PC-9 (cell line): ENCODE results near the gene FAM120B. TPM values are rescaled to one million over a fixed set of nuclear protein-coding genes. Genes with fewer than 3 reads are reported as not detected.

ENCODE experiments used
- BruUV-seq: library from RNA; stranded (reverse); fragments of 400-500 nt; replicated peaks from 2 replicates; lab custom pipeline; 2021; lab: Mats Ljungman, UMichigan
- CTCF ChIA-PET: fragments of 300-600 bp; sonication (Branson Sonifier 250); formaldehyde crosslinking; loops from one replicate; lab custom pipeline; 2022; ENCODE audit warnings: antibody characterized with exemption; lab: Charles Lee
- POLR2A ChIA-PET: fragments of 300-600 bp; sonication (Branson Sonifier 250); formaldehyde crosslinking; loops from one replicate; lab custom pipeline; 2022; ENCODE audit warnings: antibody characterized with exemption; ENCODE audit not compliant: unreplicated experiment; lab: Charles Lee
- DNase-seq, 2 experiments: peaks; one replicate each; pipeline versions ENCODE4 v3.0.0 to v3.0.0-alpha.2; 2015 to 2022; ENCODE audit warnings: mixed read lengths in 1 of 2
- H2AFZ ChIP-seq: fragments of 200-600 bp; sonication (generic); 2 replicates; pipeline ENCODE4 v1.8.1; 2017; ENCODE audit warnings: antibody characterized with exemption
- H3F3A ChIP-seq: fragments of 200-600 bp; sonication (generic); 2 replicates; pipeline ENCODE4 v1.8.1; 2017; ENCODE audit warnings: antibody characterized with exemption, mild to moderate bottlenecking, low read depth; ENCODE audit not compliant: insufficient read depth
- H3K27ac ChIP-seq: fragments of 200-600 bp; sonication (generic); 2 replicates; pipeline ENCODE4 v1.6.1; 2016; ENCODE audit warnings: mixed run types
- H3K27me3 ChIP-seq: fragments of 200-600 bp; sonication (generic); 2 replicates; pipeline ENCODE4 v1.6.1; 2016; ENCODE audit warnings: low read depth, mixed run types; ENCODE audit not compliant: insufficient read depth
- H3K36me3 ChIP-seq: fragments of 200-600 bp; sonication (generic); 2 replicates; pipeline ENCODE4 v1.6.1; 2016; ENCODE audit warnings: low read depth, mixed run types
- H3K4me1 ChIP-seq: fragments of 200-600 bp; sonication (generic); replicated peaks from 2 replicates; pipeline ENCODE4 v1.6.1; 2016; ENCODE audit warnings: mixed run types; ENCODE audit not compliant: insufficient read depth
- H3K4me2 ChIP-seq: fragments of 200-600 bp; sonication (generic); 2 replicates; pipeline ENCODE4 v1.6.1; 2017; ENCODE audit warnings: mixed run types
- H3K4me3 ChIP-seq: fragments of 200-600 bp; sonication (generic); 2 replicates; pipeline ENCODE4 v1.6.1; 2016; ENCODE audit warnings: mixed run types
- H3K79me2 ChIP-seq: fragments of 200-600 bp; sonication (generic); 2 replicates; pipeline ENCODE4 v1.6.1; 2017; ENCODE audit warnings: low read depth, mixed run types
- H3K9me2 ChIP-seq: fragments of 200-600 bp; sonication (generic); 2 replicates; pipeline ENCODE4 v1.8.1; 2017; ENCODE audit warnings: mild to moderate bottlenecking; ENCODE audit not compliant: insufficient read depth
- H3K9me3 ChIP-seq: fragments of 200-600 bp; sonication (generic); 2 replicates; pipeline ENCODE4 v1.8.1; 2016; ENCODE audit warnings: low read depth; ENCODE audit not compliant: insufficient read depth
- H4K20me1 ChIP-seq: fragments of 200-600 bp; sonication (generic); 2 replicates; pipeline ENCODE4 v1.8.1; 2017; ENCODE audit not compliant: insufficient read depth
- EZH2 ChIP-seq: fragments of 200-600 bp; sonication (generic); IDR thresholded peaks from 2 replicates; pipeline ENCODE4 v1.8.0; 2017; ENCODE audit warnings: antibody characterized with exemption, low read depth
- intact Hi-C: fragments of 100-400 bp; cut with micrococcal nuclease; formaldehyde crosslinking; loops from one replicate; pipeline ENCODE4 v1.10.0; 2022; ENCODE audit not compliant: unreplicated experiment
- total RNA-seq: library from RNA; stranded (reverse); gene quantifications from 2 replicates; pipeline ENCODE4 v1.2.3, GENCODE V29; 2021
- TF ChIP-seq, protein P1 (sequence below): fragments of 200-600 bp; sonication (generic); conservative IDR thresholded peaks from 2 replicates; pipeline ENCODE4 v1.6.1; 2017; ENCODE audit warnings: mixed run types, antibody characterized with exemption, mild to moderate bottlenecking, moderate library complexity

FAM120B gene
- total RNA-seq, 1 experiment from 2014 or later: 14.3 TPM

DNA sequence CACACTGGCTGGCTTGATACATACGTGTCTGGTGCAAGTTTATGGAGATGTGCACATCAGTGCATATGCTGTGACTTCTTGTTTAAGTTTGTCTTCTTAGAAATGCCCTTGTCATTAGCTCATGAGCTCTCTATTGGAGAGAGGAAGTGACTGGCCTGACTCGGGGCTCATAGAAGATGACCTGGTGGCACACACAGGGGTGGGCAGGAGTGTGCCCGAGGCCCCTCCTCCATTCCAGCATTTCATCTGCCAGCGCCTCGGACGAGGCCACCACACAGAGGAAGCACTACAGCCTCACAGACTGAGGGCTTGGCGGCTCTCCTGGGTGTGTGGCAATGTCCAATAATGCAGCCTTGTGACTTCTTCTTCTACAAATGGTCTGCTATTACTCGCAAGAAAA, 109.7 kb downstream of the FAM120B start:
- BruUV-seq: no TSS peak
- Histone ChIP-seq H3K36me3 (no peaks in the 10 kb centered on the region), H3K4me2 (no peak overlapping the region), H3K4me3 (no peak overlapping the region), H2AFZ (no peak overlapping the region), H3F3A (no peaks in the 10 kb centered on the region), H4K20me1 (no peaks in the 10 kb centered on the region), H3K27ac (no peak overlapping the region), H3K79me2 (no peaks in the 10 kb centered on the region), H3K4me1 (no peaks in the 10 kb centered on the region), H3K27me3 (peaks cover 45% of the 10 kb centered on the region), H3K9me3 (no peaks in the 10 kb centered on the region), H3K9me2 (no peaks in the 10 kb centered on the region)
- TF ChIP-seq EZH2: no peak
- TF ChIP-seq, protein P1, sequence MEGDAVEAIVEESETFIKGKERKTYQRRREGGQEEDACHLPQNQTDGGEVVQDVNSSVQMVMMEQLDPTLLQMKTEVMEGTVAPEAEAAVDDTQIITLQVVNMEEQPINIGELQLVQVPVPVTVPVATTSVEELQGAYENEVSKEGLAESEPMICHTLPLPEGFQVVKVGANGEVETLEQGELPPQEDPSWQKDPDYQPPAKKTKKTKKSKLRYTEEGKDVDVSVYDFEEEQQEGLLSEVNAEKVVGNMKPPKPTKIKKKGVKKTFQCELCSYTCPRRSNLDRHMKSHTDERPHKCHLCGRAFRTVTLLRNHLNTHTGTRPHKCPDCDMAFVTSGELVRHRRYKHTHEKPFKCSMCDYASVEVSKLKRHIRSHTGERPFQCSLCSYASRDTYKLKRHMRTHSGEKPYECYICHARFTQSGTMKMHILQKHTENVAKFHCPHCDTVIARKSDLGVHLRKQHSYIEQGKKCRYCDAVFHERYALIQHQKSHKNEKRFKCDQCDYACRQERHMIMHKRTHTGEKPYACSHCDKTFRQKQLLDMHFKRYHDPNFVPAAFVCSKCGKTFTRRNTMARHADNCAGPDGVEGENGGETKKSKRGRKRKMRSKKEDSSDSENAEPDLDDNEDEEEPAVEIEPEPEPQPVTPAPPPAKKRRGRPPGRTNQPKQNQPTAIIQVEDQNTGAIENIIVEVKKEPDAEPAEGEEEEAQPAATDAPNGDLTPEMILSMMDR: no peak
- ChIA-PET CTCF (no interaction called here), POLR2A (no interaction called here)
- intact Hi-C loops: no loop called here
- no peak for DNase-seq

DNA sequence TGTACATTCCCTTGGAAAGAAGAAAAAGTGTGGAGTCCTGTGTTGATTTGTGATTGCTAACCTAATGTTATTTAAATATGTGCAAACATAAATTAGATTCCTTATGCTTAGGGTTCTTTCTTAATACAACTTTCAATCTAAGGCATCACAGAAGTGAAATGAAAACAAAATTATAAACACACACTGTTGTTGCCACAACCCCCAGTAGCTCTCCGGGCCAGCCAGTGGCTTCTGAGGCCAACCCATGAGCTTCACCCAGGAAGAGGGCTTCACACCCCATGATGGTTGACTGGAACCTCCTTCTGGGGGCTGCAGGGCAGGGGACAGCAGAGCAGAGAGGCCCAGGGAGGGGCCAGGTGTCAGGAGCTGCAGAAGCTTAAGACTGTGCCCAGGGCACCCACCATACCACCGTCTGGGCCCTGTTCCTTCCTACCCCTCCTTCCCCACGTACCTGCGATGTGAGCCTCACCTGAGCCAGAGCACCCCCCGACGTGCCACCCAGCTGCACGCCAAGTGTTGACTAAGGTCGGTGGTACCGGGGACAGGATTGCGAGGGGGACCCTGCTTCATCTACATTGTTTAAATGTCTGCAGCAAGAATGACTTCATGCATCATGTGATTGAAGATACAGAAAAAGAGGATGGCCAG, 110.5 kb downstream of the FAM120B start:
- TF ChIP-seq EZH2: no peak
- TF ChIP-seq, protein P1: no peak
- H3K27me3 ChIP-seq: peaks cover 45% of the 10 kb centered on the region
- H3K9me2 ChIP-seq: no peaks in the 10 kb centered on the region
- no peak overlapping the region for H3K4me2 ChIP-seq
- H4K20me1 ChIP-seq: no peaks in the 10 kb centered on the region
- intact Hi-C loops: no loop called here
- no peaks in the 10 kb centered on the region for H3F3A ChIP-seq
- BruUV-seq: no TSS peak
- no peaks in the 10 kb centered on the region for H3K36me3 ChIP-seq
- no peak overlapping the region for H3K27ac ChIP-seq
- ChIA-PET POLR2A (no interaction called here), CTCF (no interaction called here)
- H3K79me2 ChIP-seq: no peaks in the 10 kb centered on the region
- no peak for DNase-seq
- no peaks in the 10 kb centered on the region for H3K9me3 ChIP-seq
- no peaks in the 10 kb centered on the region for H3K4me1 ChIP-seq
- no peak overlapping the region for H3K4me3 ChIP-seq
- H2AFZ ChIP-seq: no peak overlapping the region

DNA sequence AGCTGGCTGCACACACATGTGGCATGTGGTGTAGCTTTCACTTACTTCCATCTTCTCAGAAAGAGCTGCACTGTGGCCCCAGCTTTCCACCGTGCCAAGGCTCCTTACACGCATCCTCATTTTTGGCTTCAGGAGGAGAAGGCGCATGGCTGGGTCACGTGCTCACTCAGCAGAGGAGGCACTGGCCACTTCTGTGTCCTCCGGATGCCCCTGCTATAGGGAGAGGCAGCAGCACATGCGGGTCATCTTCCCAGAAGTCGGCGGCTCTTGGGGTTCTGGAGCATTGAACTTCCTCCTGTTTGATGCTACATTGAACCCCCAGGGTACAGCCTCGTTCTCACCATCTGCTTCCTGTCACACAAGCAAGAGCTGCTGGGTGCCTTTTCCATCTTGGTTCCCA, 111.3 kb downstream of the FAM120B start:
- H3K27ac ChIP-seq: no peak overlapping the region
- POLR2A ChIA-PET: no interaction called here
- no peaks in the 10 kb centered on the region for H4K20me1 ChIP-seq
- H3K36me3 ChIP-seq: no peaks in the 10 kb centered on the region
- TF ChIP-seq, protein P1: no peak
- no peak for TF ChIP-seq EZH2
- H3K79me2 ChIP-seq: no peaks in the 10 kb centered on the region
- DNase-seq: no peak
- H3F3A ChIP-seq: no peaks in the 10 kb centered on the region
- no peak overlapping the region for H2AFZ ChIP-seq
- H3K4me2 ChIP-seq: no peak overlapping the region
- intact Hi-C loops: no loop called here
- CTCF ChIA-PET: no interaction called here
- H3K9me2 ChIP-seq: no peaks in the 10 kb centered on the region
- no TSS peak for BruUV-seq
- no peaks in the 10 kb centered on the region for H3K4me1 ChIP-seq
- no peaks in the 10 kb centered on the region for H3K9me3 ChIP-seq
- no peak overlapping the region for H3K4me3 ChIP-seq
- peaks cover 45% of the 10 kb centered on the region for H3K27me3 ChIP-seq
